Activated effector memory CD4-positive, alpha-beta T cell treated with Interleukin-2 at 50 U/mL for 16 hours (primary cell): Measurements from ENCODE around the gene PLCG2.
A peak's percentile ranks its signal among the peaks of the same experiment; 100 is the strongest.
"Not testable (repeated sequence)": the region's sequence is repeated elsewhere in the genome, so short reads cannot be mapped to it uniquely, and the experiment has no call there.

ENCODE experiments used
- DNase-seq: peaks from one replicate; pipeline ENCODE4 v3.0.0-alpha.2; 2020

PLCG2 gene

GRCh38 chr16:81778861-81779535 lies at the start of gene PLCG2:
Gene PLCG2, plus strand, starts transcription at chr16:81779291. Its CDS starts 6,699 bp downstream, at chr16:81785990.
- peak; percentile 58 for DNase-seq

GRCh38 chr16:81729451-81729850 lies 49.6 kb upstream of the PLCG2 start:
- DNase-seq, result no peak

- peak; percentile 62 for DNase-seq
Measured at GRCh38 chr16:81730090-81731051, 48.7 kb upstream of the PLCG2 start.

- DNase-seq, result no peak
Measured at GRCh38 chr16:81731649-81732048, 47.4 kb upstream of the PLCG2 start.

- no peak for DNase-seq
Measured at GRCh38 chr16:81732699-81733098, 46.4 kb upstream of the PLCG2 start.

- no peak for DNase-seq
Measured at GRCh38 chr16:81733295-81733694, 45.8 kb upstream of the PLCG2 start.

GRCh38 chr16:81734632-81735434 lies 44.3 kb upstream of the PLCG2 start:
- DNase-seq, result no peak

GRCh38 chr16:81737885-81738536 lies 41.1 kb upstream of the PLCG2 start:
- peak; percentile 75 for DNase-seq

- no peak for DNase-seq
Measured at GRCh38 chr16:81738783-81739496, 40.2 kb upstream of the PLCG2 start.

- DNase-seq, result no peak
Measured at GRCh38 chr16:81739503-81739902, 39.6 kb upstream of the PLCG2 start.

GRCh38 chr16:81740169-81740568 lies 38.9 kb upstream of the PLCG2 start:
- DNase-seq, result no peak

GRCh38 chr16:81741430-81741770 lies 37.7 kb upstream of the PLCG2 start:
- not testable (repeated sequence) for DNase-seq

GRCh38 chr16:81744385-81744784 lies 34.7 kb upstream of the PLCG2 start:
- DNase-seq, result no peak

GRCh38 chr16:81744911-81745310 lies 34.2 kb upstream of the PLCG2 start:
- DNase-seq, result no peak

- DNase-seq, result peak; percentile 67
Measured at GRCh38 chr16:81745704-81746558, 33.2 kb upstream of the PLCG2 start.

GRCh38 chr16:81746566-81746965 lies 32.5 kb upstream of the PLCG2 start:
- DNase-seq, result no peak

- DNase-seq, result no peak
Measured at GRCh38 chr16:81748476-81749198, 30.5 kb upstream of the PLCG2 start.

GRCh38 chr16:81752225-81752875 lies 26.7 kb upstream of the PLCG2 start:
- no peak for DNase-seq

GRCh38 chr16:81752876-81753227 lies 26.2 kb upstream of the PLCG2 start:
- DNase-seq, result no peak

- no peak for DNase-seq
Measured at GRCh38 chr16:81754858-81755257, 24.2 kb upstream of the PLCG2 start.
